ENCODE results near the gene AP1S3. TPM values are rescaled to one million over a fixed set of nuclear protein-coding genes. Genes with fewer than 3 reads are reported as not detected.

AP1S3 gene
- total RNA-seq, 1 experiment from 2014 or later, result 185 TPM

DNA sequence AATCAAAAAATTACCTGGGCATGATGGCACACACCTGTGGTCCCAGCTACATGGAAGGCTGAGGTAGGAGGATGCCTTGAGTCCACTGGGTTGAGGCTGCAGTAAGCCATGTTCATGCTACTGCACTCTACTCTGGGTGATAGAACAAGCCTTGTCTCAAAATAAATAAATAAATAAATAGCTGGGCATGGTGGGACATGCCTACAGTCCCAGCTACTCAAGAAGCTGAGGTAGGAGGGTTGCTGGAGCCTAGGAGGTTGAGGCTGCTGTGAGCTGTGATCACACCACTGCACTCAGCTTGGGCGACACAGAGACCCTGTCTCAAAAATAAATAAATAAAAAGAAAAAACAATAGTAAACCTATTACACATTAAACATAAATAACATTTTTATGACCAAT, 3.0 kb downstream of the AP1S3 start:
- no TSS peak for BruUV-seq (replicated peaks)
- peaks cover 7 to 12% of the 10 kb centered on the region in 2 experiments for H3K36me3 ChIP-seq (ENCODE audit: control insufficient read depth in 1 of 2, insufficient read depth in 2 of 2, low read length in 2 of 2)
- H3K4me2 ChIP-seq (ENCODE audit: low read length), result peak overlapping the region; percentile 17; the same call in 1 of the 2 replicates
- H3K4me1 ChIP-seq (ENCODE audit: control insufficient read depth in 1 of 2, insufficient read depth in 2 of 2, low read length in 2 of 2), result peaks cover 59 to 60% of the 10 kb centered on the region in 2 experiments
- intact Hi-C loops (cut with micrococcal nuclease), result loop anchor here (10.0 kb wide), 1 partner anchor 110 kb away; the partner anchor contains the start of gene WDFY1
- DNase-seq (ENCODE audit: low read depth, low spot score), result no peak
- peaks cover 4% of the 10 kb centered on the region; the same call in 1 of the 2 replicates for H4K20me1 ChIP-seq (ENCODE audit: insufficient read depth)
- no peak overlapping the region for H3K9ac ChIP-seq (ENCODE audit: low read length)
- no peaks in the 10 kb centered on the region for H3K9me2 ChIP-seq (ENCODE audit: insufficient read depth)
- H3K27me3 ChIP-seq (ENCODE audit: insufficient read depth, low read length), result no peaks in the 10 kb centered on the region
- H3K9me3 ChIP-seq (ENCODE audit: control insufficient read depth in 1 of 2, insufficient read depth in 1 of 2, low read depth in 1 of 2, low read length in 2 of 2), result no peaks in the 10 kb centered on the region
- ChIA-PET RAD21 (ENCODE audit: low non-redundant PET in 1 of 2, low total read pairs in 2 of 2, uncharacterized antibody in 2 of 2, unreplicated experiment in 2 of 2) (no interaction called here), CTCF (no interaction called here), POLR2A (no interaction called here)
- TF ChIP-seq SP1 (IDR thresholded peaks at IDR 0.05; ENCODE audit: low read depth), result no peak
- H3K4me3 ChIP-seq (replicated peaks in 1 of 2; ENCODE audit: low read depth in 1 of 2, low read length in 2 of 2), result no peak overlapping the region
- no peak overlapping the region for H2AFZ ChIP-seq (ENCODE audit: low read depth, low read length, poor library complexity, severe bottlenecking)
- H3K79me2 ChIP-seq (ENCODE audit: insufficient read depth, low read length), result peaks cover 85% of the 10 kb centered on the region
- H3K27ac ChIP-seq (ENCODE audit: low read depth, low read length), result no peak overlapping the region; the same call in 1 of the 2 replicates
- ATAC-seq, result no peak

GRCh38 chr2:223832241-223832903, 5.0 kb downstream of the AP1S3 start:
- Histone ChIP-seq H3K9me3 (ENCODE audit: control insufficient read depth in 1 of 2, insufficient read depth in 1 of 2, low read depth in 1 of 2, low read length in 2 of 2) (no peaks in the 10 kb centered on the region), H3K4me2 (ENCODE audit: low read length) (no peak overlapping the region), H4K20me1 (ENCODE audit: insufficient read depth) (peaks cover 4% of the 10 kb centered on the region; the same call in 1 of the 2 replicates), H2AFZ (ENCODE audit: low read depth, low read length, poor library complexity, severe bottlenecking) (no peak overlapping the region), H3K27ac (ENCODE audit: low read depth, low read length) (no peak overlapping the region; the same call in 1 of the 2 replicates), H3K4me1 (ENCODE audit: control insufficient read depth in 1 of 2, insufficient read depth in 2 of 2, low read length in 2 of 2) (peaks cover 63 to 66% of the 10 kb centered on the region in 2 experiments), H3K9me2 (ENCODE audit: insufficient read depth) (no peaks in the 10 kb centered on the region), H3K27me3 (ENCODE audit: insufficient read depth, low read length) (no peaks in the 10 kb centered on the region), H3K4me3 (replicated peaks in 1 of 2; ENCODE audit: low read depth in 1 of 2, low read length in 2 of 2) (no peak overlapping the region), H3K36me3 (ENCODE audit: control insufficient read depth in 1 of 2, insufficient read depth in 2 of 2, low read length in 2 of 2) (peaks cover 7 to 12% of the 10 kb centered on the region in 2 experiments), H3K79me2 (ENCODE audit: insufficient read depth, low read length) (peaks cover 99% of the 10 kb centered on the region), H3K9ac (ENCODE audit: low read length) (no peak overlapping the region)
- ChIA-PET CTCF (no interaction called here), RAD21 (ENCODE audit: low non-redundant PET in 1 of 2, low total read pairs in 2 of 2, uncharacterized antibody in 2 of 2, unreplicated experiment in 2 of 2) (interaction anchor here in 1 of 2 experiments (0.6 kb wide), 1 partner anchor 52 kb away, joined by 3 read pairs; no protein-coding TSS in a partner anchor), POLR2A (interaction anchor here (0.7 to 1.3 kb wide), 2 partner anchors 11 to 272 kb away, joined by 3 read pairs; no protein-coding TSS in a partner anchor)
- TF ChIP-seq FOSL1 (IDR thresholded peaks at IDR 0.05; ENCODE audit: low read depth), result no peak
- no peak for TF ChIP-seq CBX3 (IDR thresholded peaks at IDR 0.05; ENCODE audit: low read depth)
- no peak for TF ChIP-seq ZBTB33 (IDR thresholded peaks at IDR 0.05; ENCODE audit: extremely low read depth, insufficient replicate concordance, low read length)
- no peak for TF ChIP-seq EZH2 (IDR thresholded peaks at IDR 0.05)
- TF ChIP-seq TCF7L2 (IDR thresholded peaks at IDR 0.05; ENCODE audit: borderline replicate concordance, extremely low read depth, insufficient read depth, insufficient read length), result no peak
- TF ChIP-seq CEBPB (IDR thresholded peaks at IDR 0.05; ENCODE audit: low read depth), result no peak
- TF ChIP-seq POLR2AphosphoS5 (IDR thresholded peaks at IDR 0.05; ENCODE audit: low read depth, low read length), result no peak
- no peak for TF ChIP-seq ELF1 (IDR thresholded peaks at IDR 0.05; ENCODE audit: borderline replicate concordance, low read depth)
- no peak for TF ChIP-seq POLR2A (IDR thresholded peaks at IDR 0.05; ENCODE audit: borderline replicate concordance, extremely low read depth, insufficient read depth, insufficient read length)
- no peak for TF ChIP-seq ZNF274 (IDR thresholded peaks at IDR 0.05; ENCODE audit: low read depth, low read length)
- TF ChIP-seq SIN3A (IDR thresholded peaks at IDR 0.05; ENCODE audit: low read depth), result no peak
- TF ChIP-seq ATF3 (IDR thresholded peaks at IDR 0.05), result no peak
- TF ChIP-seq ZFX (IDR thresholded peaks at IDR 0.05), result no peak
- no peak for TF ChIP-seq EZH2phosphoT487 (IDR thresholded peaks at IDR 0.05; ENCODE audit: borderline replicate concordance)
- no peak for TF ChIP-seq EGR1 (IDR thresholded peaks at IDR 0.05; ENCODE audit: low read depth)
- no TSS peak for BruUV-seq (replicated peaks)
- DNase-seq (ENCODE audit: low read depth, low spot score) (no peak), ATAC-seq (no peak)
- intact Hi-C loops (cut with micrococcal nuclease), result loop anchor here (10.0 kb wide), 1 partner anchor 112 kb away; the partner anchor contains the start of gene WDFY1
